K562 (cell line): ENCODE data around the gene EXOC3L2. TPM values are rescaled to one million over a fixed set of nuclear protein-coding genes. Genes with fewer than 3 reads are reported as not detected.

ENCODE experiments used
- CBFA2T3 ChIP-seq: fragments of 450-650 bp; IDR thresholded peaks from 2 replicates; pipeline ENCODE4 v1.6.1; 2017
- MED1 ChIP-seq: sonication (generic); formaldehyde crosslinking; IDR thresholded peaks from 2 replicates; pipeline ENCODE4 v1.8.1; 2023; ENCODE audit warnings: missing genetic modification reagents, borderline replicate concordance
- NFE2 ChIP-seq: IDR thresholded peaks from 2 replicates; pipeline ENCODE4 v1.6.1; 2014; ENCODE audit warnings: antibody characterized with exemption, low read depth
- POLR3G ChIP-seq: IDR thresholded peaks from 2 replicates; pipeline ENCODE4 v1.6.1; 2011; ENCODE audit not compliant: insufficient read length, insufficient replicate concordance; ENCODE audit errors: extremely low read depth
- PYGO2 ChIP-seq: fragments of 450-650 bp; IDR thresholded peaks from 2 replicates; pipeline ENCODE4 v1.6.1; 2016; ENCODE audit warnings: mild to moderate bottlenecking, missing genetic modification characterization, moderate library complexity, missing compliant biosample characterization
- RNF2 ChIP-seq: sonication (generic); IDR thresholded peaks from 2 replicates; pipeline ENCODE4 v1.6.1; 2016
- SMAD3 ChIP-seq: fragments of 450-650 bp; formaldehyde crosslinking; conservative IDR thresholded peaks from 2 replicates; pipeline ENCODE4 v1.4.0; 2020; ENCODE audit warnings: mild to moderate bottlenecking
- STAT5A ChIP-seq: IDR thresholded peaks from 2 replicates; pipeline ENCODE4 v1.6.1; 2012; ENCODE audit warnings: low read length, inconsistent platforms, borderline replicate concordance
- ZFX ChIP-seq: sonication (generic); formaldehyde crosslinking; IDR thresholded peaks from 2 replicates; pipeline ENCODE4 v1.8.0; 2022; ENCODE audit warnings: mild to moderate bottlenecking, missing genetic modification reagents, moderate library complexity
- ZNF561 ChIP-seq: fragments of 450-650 bp; formaldehyde crosslinking; conservative IDR thresholded peaks from 2 replicates; pipeline ENCODE4 v1.4.0; 2020; ENCODE audit warnings: mild to moderate bottlenecking, moderate library complexity
- polyA plus RNA-seq, 8 experiments: library from polyadenylated mRNA; depleted of rRNA in 4 of 8; stranded (reverse) in 5 of 8; unstranded in 3 of 8; fragments of >200 nt; fragmentation: Nextera tagmentation in 2 of 8; fragmentation: Illumina TruSeq in 1 of 8; extraction: Ambion mirVana in 2 of 8; extraction: Trizol in 1 of 8; gene quantifications; 2 replicates each; pipeline versions ENCODE4 v1.2.1 to v1.2.3, GENCODE V29; 2011 to 2014; ENCODE audit warnings: inconsistent platforms in 1 of 8, missing spikeins in 1 of 8
- total RNA-seq, 7 experiments: library from RNA; depleted of rRNA in 6 of 7; stranded (reverse); fragments of >200 nt in 6 of 7; fragmentation: Illumina TruSeq in 2 of 7; extraction: Trizol in 2 of 7; gene quantifications; 2 replicates each; pipeline versions ENCODE4 v1.2.1 to v1.2.3, GENCODE V29; 2011 to 2021; ENCODE audit warnings: low replicate concordance in 1 of 7
- TF ChIP-seq, protein P1 (sequence below), 2 experiments: fragments of 450-650 bp; IDR thresholded peaks; 2 replicates each; pipeline ENCODE4 v1.6.1; 2016; ENCODE audit warnings: mild to moderate bottlenecking in 2 of 2, borderline replicate concordance in 1 of 2, low read depth in 1 of 2, moderate library complexity in 1 of 2
- TF ChIP-seq, protein P2 (sequence below): fragments of 250-450 bp; sonication (Bioruptor Pico); IDR thresholded peaks from 2 replicates; pipeline ENCODE4 v1.8.0; 2021; ENCODE audit warnings: moderate library complexity, mild to moderate bottlenecking, inconsistent platforms
- TF ChIP-seq, protein P3 (sequence below), 3 experiments: fragments of 200-800 bp in 1 of 3; fragments of 250-450 bp in 1 of 3; fragments of 450-650 bp in 1 of 3; sonication (Bioruptor Pico) in 1 of 3; sonication (Bioruptor generic) in 1 of 3; formaldehyde crosslinking in 1 of 3; IDR thresholded peaks; 2 replicates each; pipeline versions ENCODE4 v1.6.1 to v1.8.0; 2016 to 2022; ENCODE audit warnings: mild to moderate bottlenecking in 2 of 3, missing genetic modification characterization in 2 of 3, missing compliant biosample characterization in 1 of 3, moderate library complexity in 1 of 3

EXOC3L2 gene
- total and polyA plus RNA-seq, 9 of the 15 experiments (the other 6 are each of a cell fraction or from before 2014, with no cell fraction given) = 0.31 to 19.0 (median 2.4) TPM

DNA sequence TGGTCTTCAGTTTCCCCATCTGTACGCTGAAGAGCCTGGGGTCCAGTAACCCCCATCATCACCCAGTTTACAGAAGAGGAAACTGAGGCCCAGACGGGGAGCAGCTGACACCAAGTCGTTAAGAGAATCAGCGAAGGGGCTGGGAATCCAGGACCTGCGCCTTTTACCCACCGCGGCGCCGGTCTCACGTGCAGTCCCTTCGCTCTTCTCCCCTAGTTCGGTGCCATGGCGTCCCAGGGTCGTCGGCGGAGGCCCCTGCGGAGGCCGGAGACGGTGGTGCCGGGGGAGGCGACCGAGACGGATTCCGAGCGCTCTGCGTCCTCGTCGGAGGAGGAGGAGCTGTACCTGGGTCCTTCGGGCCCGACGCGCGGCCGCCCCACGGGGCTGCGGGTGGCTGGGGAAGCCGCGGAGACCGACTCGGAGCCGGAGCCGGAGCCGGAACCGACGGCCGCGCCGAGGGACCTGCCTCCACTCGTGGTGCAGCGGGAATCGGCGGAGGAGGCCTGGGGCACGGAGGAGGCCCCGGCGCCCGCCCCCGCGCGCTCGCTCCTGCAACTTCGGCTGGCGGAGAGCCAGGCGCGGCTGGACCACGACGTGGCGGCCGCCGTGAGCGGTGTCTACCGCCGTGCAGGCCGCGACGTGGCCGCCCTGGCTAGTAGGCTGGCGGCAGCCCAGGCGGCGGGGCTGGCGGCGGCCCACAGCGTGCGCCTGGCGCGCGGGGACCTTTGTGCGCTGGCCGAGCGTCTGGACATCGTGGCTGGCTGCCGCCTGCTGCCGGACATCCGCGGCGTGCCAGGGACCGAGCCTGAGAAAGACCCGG lies 65.9 kb downstream of the EXOC3L2 start (continued):
- TF ChIP-seq, protein P1, sequence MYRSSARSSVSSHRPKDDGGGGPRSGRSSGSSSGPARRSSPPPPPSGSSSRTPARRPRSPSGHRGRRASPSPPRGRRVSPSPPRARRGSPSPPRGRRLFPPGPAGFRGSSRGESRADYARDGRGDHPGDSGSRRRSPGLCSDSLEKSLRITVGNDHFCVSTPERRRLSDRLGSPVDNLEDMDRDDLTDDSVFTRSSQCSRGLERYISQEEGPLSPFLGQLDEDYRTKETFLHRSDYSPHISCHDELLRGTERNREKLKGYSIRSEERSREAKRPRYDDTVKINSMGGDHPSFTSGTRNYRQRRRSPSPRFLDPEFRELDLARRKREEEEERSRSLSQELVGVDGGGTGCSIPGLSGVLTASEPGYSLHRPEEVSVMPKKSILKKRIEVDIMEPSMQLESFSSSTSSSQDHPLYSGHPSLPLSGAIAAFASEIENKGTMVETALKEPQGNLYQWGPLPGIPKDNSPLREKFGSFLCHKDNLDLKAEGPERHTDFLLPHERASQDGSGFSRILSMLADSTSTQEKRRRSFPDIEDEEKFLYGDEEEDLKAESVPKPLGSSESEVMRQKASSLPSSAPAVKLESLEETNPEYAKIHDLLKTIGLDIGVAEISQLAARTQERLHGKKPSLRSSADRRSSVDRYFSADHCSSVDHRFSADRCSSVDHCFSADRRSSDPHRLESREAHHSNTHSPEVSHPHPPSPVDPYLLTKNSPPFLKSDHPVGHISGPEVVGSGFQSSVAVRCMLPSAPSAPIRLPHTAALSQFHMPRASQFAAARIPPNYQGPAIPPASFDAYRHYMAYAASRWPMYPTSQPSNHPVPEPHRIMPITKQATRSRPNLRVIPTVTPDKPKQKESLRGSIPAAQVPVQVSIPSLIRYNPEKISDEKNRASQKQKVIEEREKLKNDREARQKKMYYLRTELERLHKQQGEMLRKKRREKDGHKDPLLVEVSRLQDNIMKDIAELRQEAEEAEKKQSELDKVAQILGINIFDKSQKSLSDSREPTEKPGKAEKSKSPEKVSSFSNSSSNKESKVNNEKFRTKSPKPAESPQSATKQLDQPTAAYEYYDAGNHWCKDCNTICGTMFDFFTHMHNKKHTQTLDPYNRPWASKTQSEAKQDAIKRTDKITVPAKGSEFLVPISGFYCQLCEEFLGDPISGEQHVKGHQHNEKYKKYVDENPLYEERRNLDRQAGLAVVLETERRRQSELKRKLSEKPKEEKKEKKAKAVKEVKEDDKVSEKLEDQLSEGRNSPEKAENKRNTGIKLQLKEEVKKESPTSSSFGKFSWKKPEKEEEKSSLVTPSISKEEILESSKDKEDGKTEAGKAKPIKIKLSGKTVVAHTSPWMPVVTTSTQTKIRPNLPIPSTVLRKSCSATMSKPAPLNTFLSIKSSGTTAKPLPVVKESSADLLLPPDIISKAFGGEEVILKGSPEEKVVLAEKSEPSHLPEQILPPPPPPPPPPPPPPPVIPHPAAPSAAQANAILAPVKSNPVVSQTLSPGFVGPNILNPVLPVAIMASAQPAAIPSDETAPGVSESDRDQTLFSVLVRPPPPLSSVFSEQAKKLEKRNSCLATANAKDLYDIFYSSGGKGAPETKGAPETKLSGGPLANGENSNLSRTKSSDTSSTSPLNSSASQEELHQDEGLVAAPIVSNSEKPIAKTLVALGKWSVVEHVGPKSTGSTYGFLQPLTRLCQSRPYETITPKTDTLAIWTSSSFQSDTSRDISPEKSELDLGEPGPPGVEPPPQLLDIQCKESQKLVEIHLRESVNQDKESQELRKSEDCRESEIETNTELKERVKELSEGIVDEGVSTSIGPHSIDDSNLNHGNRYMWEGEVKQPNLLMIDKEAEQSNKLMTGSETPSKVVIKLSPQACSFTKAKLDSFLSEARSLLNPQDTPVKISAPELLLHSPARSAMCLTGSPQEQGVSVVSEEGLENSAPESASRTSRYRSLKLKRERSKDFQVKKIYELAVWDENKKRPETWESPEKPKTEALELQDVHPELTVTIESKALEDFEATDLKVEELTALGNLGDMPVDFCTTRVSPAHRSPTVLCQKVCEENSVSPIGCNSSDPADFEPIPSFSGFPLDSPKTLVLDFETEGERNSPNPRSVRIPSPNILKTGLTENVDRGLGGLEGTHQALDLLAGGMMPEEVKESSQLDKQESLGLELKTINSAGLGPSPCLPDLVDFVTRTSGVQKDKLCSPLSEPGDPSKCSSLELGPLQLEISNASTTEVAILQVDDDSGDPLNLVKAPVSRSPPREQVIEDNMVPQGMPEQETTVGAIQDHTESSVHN (IDR thresholded peaks at IDR 0.05; ENCODE audit: borderline replicate concordance in 1 of 2, low read depth in 1 of 2) = no peak
- TF ChIP-seq CBFA2T3 (no peak), STAT5A (no peak), MED1 (CRISPR knock-in tag) (0 out of 2 replicates have a peak, but pooled peaks have one; percentile 42), NFE2 (peak; percentile 57), SMAD3 (CRISPR knock-in tag) (no peak), ZNF561 (CRISPR knock-in tag) (no peak), RNF2 (no peak), ZFX (CRISPR knock-in tag) (peak; percentile 93), POLR3G (no peak), PYGO2 (tag) (no peak)
- TF ChIP-seq, protein P2, sequence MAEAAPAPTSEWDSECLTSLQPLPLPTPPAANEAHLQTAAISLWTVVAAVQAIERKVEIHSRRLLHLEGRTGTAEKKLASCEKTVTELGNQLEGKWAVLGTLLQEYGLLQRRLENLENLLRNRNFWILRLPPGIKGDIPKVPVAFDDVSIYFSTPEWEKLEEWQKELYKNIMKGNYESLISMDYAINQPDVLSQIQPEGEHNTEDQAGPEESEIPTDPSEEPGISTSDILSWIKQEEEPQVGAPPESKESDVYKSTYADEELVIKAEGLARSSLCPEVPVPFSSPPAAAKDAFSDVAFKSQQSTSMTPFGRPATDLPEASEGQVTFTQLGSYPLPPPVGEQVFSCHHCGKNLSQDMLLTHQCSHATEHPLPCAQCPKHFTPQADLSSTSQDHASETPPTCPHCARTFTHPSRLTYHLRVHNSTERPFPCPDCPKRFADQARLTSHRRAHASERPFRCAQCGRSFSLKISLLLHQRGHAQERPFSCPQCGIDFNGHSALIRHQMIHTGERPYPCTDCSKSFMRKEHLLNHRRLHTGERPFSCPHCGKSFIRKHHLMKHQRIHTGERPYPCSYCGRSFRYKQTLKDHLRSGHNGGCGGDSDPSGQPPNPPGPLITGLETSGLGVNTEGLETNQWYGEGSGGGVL (CRISPR knock-in tag) = no peak
- TF ChIP-seq, protein P3, sequence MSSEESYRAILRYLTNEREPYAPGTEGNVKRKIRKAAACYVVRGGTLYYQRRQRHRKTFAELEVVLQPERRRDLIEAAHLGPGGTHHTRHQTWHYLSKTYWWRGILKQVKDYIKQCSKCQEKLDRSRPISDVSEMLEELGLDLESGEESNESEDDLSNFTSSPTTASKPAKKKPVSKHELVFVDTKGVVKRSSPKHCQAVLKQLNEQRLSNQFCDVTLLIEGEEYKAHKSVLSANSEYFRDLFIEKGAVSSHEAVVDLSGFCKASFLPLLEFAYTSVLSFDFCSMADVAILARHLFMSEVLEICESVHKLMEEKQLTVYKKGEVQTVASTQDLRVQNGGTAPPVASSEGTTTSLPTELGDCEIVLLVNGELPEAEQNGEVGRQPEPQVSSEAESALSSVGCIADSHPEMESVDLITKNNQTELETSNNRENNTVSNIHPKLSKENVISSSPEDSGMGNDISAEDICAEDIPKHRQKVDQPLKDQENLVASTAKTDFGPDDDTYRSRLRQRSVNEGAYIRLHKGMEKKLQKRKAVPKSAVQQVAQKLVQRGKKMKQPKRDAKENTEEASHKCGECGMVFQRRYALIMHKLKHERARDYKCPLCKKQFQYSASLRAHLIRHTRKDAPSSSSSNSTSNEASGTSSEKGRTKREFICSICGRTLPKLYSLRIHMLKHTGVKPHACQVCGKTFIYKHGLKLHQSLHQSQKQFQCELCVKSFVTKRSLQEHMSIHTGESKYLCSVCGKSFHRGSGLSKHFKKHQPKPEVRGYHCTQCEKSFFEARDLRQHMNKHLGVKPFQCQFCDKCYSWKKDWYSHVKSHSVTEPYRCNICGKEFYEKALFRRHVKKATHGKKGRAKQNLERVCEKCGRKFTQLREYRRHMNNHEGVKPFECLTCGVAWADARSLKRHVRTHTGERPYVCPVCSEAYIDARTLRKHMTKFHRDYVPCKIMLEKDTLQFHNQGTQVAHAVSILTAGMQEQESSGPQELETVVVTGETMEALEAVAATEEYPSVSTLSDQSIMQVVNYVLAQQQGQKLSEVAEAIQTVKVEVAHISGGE (CRISPR knock-in tag; IDR thresholded peaks at IDR 0.05) = peak in 1 of 3 experiments; percentile 48; a peak in 1 of 6 replicates
